HCT116 (cell line): Measurements from ENCODE around the gene KLF11. TPM values are rescaled to one million over a fixed set of nuclear protein-coding genes. Genes with fewer than 3 reads are reported as not detected.

Source experiments
- ATAC-seq: fragments of 200-7000 bp; cut with Tn5 transposase; 2 replicates; pipeline ENCODE4 v1.9.1; 2020; ENCODE audit warnings: mild to moderate bottlenecking, moderate library complexity
- BruUV-seq: library from RNA; stranded (reverse); fragments of 400-500 nt; replicated peaks from 2 replicates; lab custom pipeline; 2021; lab: Mats Ljungman, UMichigan
- CTCF ChIA-PET: fragments of 300-600 bp; sonication (Branson Sonifier 250); formaldehyde crosslinking; loops from one replicate; lab custom pipeline; 2021; ENCODE audit warnings: antibody characterized with exemption; lab: Charles Lee
- POLR2A ChIA-PET: fragments of 300-600, 350-600 bp; sonication (Branson Sonifier 250); formaldehyde crosslinking; loops from one replicate; lab custom pipeline; 2021; ENCODE audit warnings: antibody characterized with exemption; lab: Charles Lee
- RAD21 ChIA-PET, 2 experiments: fragments of 300-600 bp; sonication (Branson Sonifier 250); formaldehyde crosslinking; loops; one replicate each; lab custom pipeline; 2023; ENCODE audit warnings: low total read pairs in 2 of 2; ENCODE audit not compliant: uncharacterized antibody in 2 of 2, unreplicated experiment in 2 of 2, low non-redundant PET in 1 of 2; lab: Charles Lee
- DNase-seq: peaks from one replicate; pipeline ENCODE4 v3.0.0-alpha.2; 2010; ENCODE audit warnings: low read depth, low spot score
- H2AFZ ChIP-seq: fragments of 200-600 bp; shearing (Covaris generic), sonication (generic); 2 replicates; pipeline ENCODE4 v1.6.1; 2017; ENCODE audit warnings: low read depth, mixed run types, mixed read lengths, antibody characterized with exemption, low read length; ENCODE audit not compliant: poor library complexity, severe bottlenecking
- H3K27ac ChIP-seq: 2 replicates; pipeline ENCODE4 v1.5.1; 2012; ENCODE audit warnings: low read depth, low read length
- H3K27me3 ChIP-seq: fragments of 200-600 bp; sonication (generic); 2 replicates; pipeline ENCODE4 v1.6.1; 2016; ENCODE audit warnings: mixed run types, low read length, mixed read lengths; ENCODE audit not compliant: insufficient read depth
- H3K36me3 ChIP-seq, 2 experiments: fragments of 200-500 bp in 1 of 2; fragments of 200-600 bp in 1 of 2; sonication (Bioruptor generic) in 1 of 2; sonication (generic) in 1 of 2; 2 replicates each; pipeline versions ENCODE4 v1.5.1 to v1.6.1; 2014 to 2016; ENCODE audit warnings: low read length in 2 of 2, inconsistent platforms in 1 of 2, mixed read lengths in 1 of 2, mixed run types in 1 of 2; ENCODE audit not compliant: insufficient read depth in 2 of 2, control insufficient read depth in 1 of 2
- H3K4me1 ChIP-seq, 2 experiments: fragments of 200-600 bp in 1 of 2; sonication (generic) in 1 of 2; 2 replicates each; pipeline versions ENCODE4 v1.5.1 to v1.6.1; 2012 to 2017; ENCODE audit warnings: low read length in 2 of 2, inconsistent platforms in 1 of 2, mild to moderate bottlenecking in 1 of 2, mixed read lengths in 1 of 2, mixed run types in 1 of 2, moderate library complexity in 1 of 2; ENCODE audit not compliant: insufficient read depth in 2 of 2, control insufficient read depth in 1 of 2
- H3K4me2 ChIP-seq: fragments of 200-600 bp; sonication (generic); 2 replicates; pipeline ENCODE4 v1.6.1; 2017; ENCODE audit warnings: mixed run types, low read length, mixed read lengths
- H3K4me3 ChIP-seq, 2 experiments: fragments of 200-600 bp in 1 of 2; sonication (generic) in 1 of 2; replicated peaks in 1 of 2; 2 replicates each; pipeline ENCODE4 v1.5.1; 2011 to 2016; ENCODE audit warnings: low read length in 2 of 2, control low read depth in 1 of 2, low read depth in 1 of 2, mild to moderate bottlenecking in 1 of 2, mixed read lengths in 1 of 2, mixed run types in 1 of 2
- H3K79me2 ChIP-seq: fragments of 200-600 bp; sonication (generic); 2 replicates; pipeline ENCODE4 v1.6.1; 2017; ENCODE audit warnings: mild to moderate bottlenecking, mixed run types, low read length, moderate library complexity, mixed read lengths; ENCODE audit not compliant: insufficient read depth
- H3K9ac ChIP-seq: fragments of 200-600 bp; sonication (generic); 2 replicates; pipeline ENCODE4 v1.6.1; 2016; ENCODE audit warnings: low read length, mixed read lengths
- H3K9me2 ChIP-seq: fragments of 200-600 bp; sonication (generic), shearing (Covaris generic); 2 replicates; pipeline ENCODE4 v1.6.1; 2017; ENCODE audit warnings: mixed run types, mild to moderate bottlenecking, moderate library complexity; ENCODE audit not compliant: insufficient read depth
- H3K9me3 ChIP-seq, 2 experiments: fragments of 200-500 bp in 1 of 2; fragments of 200-600 bp in 1 of 2; sonication (Bioruptor generic) in 1 of 2; sonication (generic) in 1 of 2; 2 replicates each; pipeline ENCODE4 v1.6.1; 2014 to 2017; ENCODE audit warnings: low read length in 2 of 2, mixed read lengths in 2 of 2, inconsistent platforms in 1 of 2, low read depth in 1 of 2, mild to moderate bottlenecking in 1 of 2, mixed run types in 1 of 2, moderate library complexity in 1 of 2; ENCODE audit not compliant: control insufficient read depth in 1 of 2, insufficient read depth in 1 of 2
- H4K20me1 ChIP-seq: fragments of 200-600 bp; sonication (generic), shearing (Covaris generic); 2 replicates; pipeline ENCODE4 v1.6.1; 2017; ENCODE audit warnings: mixed run types, mild to moderate bottlenecking, moderate library complexity; ENCODE audit not compliant: insufficient read depth
- CBX3 ChIP-seq: IDR thresholded peaks from 2 replicates; pipeline ENCODE4 v1.6.1; 2012; ENCODE audit warnings: low read depth
- EZH2 ChIP-seq: fragments of 200-600 bp; sonication (generic); IDR thresholded peaks from 2 replicates; pipeline ENCODE4 v1.6.1; 2017; ENCODE audit warnings: antibody characterized with exemption, mixed run types
- FOSL1 ChIP-seq: IDR thresholded peaks from 2 replicates; pipeline ENCODE4 v1.6.1; 2012; ENCODE audit warnings: low read depth
- JUND ChIP-seq: IDR thresholded peaks from 2 replicates; pipeline ENCODE4 v1.6.1; 2012
- POLR2AphosphoS5 ChIP-seq: IDR thresholded peaks from 2 replicates; pipeline ENCODE4 v1.6.1; 2011; ENCODE audit warnings: mild to moderate bottlenecking, low read depth, low read length, moderate library complexity
- SIN3A ChIP-seq: IDR thresholded peaks from 2 replicates; pipeline ENCODE4 v1.6.1; 2012; ENCODE audit warnings: low read depth
- SP1 ChIP-seq: IDR thresholded peaks from 2 replicates; pipeline ENCODE4 v1.6.1; 2012; ENCODE audit warnings: low read depth
- SRF ChIP-seq: IDR thresholded peaks from 2 replicates; pipeline ENCODE4 v1.6.1; 2012; ENCODE audit warnings: low read depth
- intact Hi-C: fragments of 100-400 bp; cut with micrococcal nuclease; formaldehyde crosslinking; loops from 2 replicates; pipeline ENCODE4 v1.10.0; 2022
- total RNA-seq: library from RNA; stranded (reverse); gene quantifications from one replicate; pipeline ENCODE4 v1.2.1, GENCODE V29; 2021; ENCODE audit not compliant: unreplicated experiment
- TF ChIP-seq, protein P1 (sequence below), 3 experiments: fragments of 200-600 bp in 1 of 3; sonication (generic) in 1 of 3; IDR thresholded peaks in 2 of 3; conservative IDR thresholded peaks in 1 of 3; 2 replicates each; pipeline ENCODE4 v1.5.1; 2012 to 2017; ENCODE audit warnings: low read depth in 2 of 3, low read length in 2 of 3, antibody characterized with exemption in 1 of 3, borderline replicate concordance in 1 of 3, control low read depth in 1 of 3, mild to moderate bottlenecking in 1 of 3, mixed read lengths in 1 of 3, mixed run types in 1 of 3, moderate library complexity in 1 of 3; ENCODE audit not compliant: insufficient read depth in 1 of 3
- TF ChIP-seq, protein P2 (sequence below): IDR thresholded peaks from 2 replicates; pipeline ENCODE4 v1.6.1; 2011; ENCODE audit warnings: mild to moderate bottlenecking, low read length, moderate library complexity; ENCODE audit not compliant: insufficient replicate concordance; ENCODE audit errors: extremely low read depth
- TF ChIP-seq, protein P3 (sequence below): IDR thresholded peaks from 2 replicates; pipeline ENCODE4 v1.6.1; 2012; ENCODE audit warnings: low read depth
- TF ChIP-seq, protein P4 (sequence below): IDR thresholded peaks from 2 replicates; pipeline ENCODE4 v1.6.1; 2012

Gene KLF11
- total RNA-seq, 1 experiment from 2014 or later: 9.0 TPM

DNA sequence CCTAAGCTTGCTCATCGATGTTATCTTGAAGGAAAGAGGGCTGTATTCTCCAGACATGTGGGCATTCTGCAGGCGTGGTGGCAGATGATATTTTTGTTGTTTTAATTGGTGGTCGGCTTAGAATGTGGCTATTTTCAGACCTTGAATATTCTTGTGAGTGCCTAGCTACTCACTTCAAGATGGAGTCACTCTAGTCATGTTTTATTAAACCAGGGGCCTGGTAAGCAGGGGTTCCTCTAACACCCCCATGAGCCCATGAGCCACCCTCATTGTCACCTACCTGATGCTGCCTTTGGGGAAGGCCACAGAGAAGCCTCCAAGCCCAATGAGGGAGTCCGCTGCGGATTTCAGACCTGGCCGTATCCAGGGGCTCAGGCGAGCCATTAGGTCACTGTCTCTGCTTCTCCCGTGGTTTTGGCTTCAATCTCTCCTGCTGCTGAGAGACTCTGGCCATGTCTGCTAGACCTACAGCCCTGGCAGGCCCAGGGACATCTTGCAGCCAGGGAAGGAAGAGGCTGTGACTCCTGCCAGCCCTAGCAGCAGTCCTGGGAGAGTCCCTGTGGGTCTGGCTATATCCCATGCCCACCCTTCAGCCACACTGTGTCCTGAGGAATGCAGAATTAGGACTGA, 16.3 kb upstream of the KLF11 start (continued):
- no peak for TF ChIP-seq EZH2
- TF ChIP-seq SIN3A: no peak
- TF ChIP-seq, protein P1, sequence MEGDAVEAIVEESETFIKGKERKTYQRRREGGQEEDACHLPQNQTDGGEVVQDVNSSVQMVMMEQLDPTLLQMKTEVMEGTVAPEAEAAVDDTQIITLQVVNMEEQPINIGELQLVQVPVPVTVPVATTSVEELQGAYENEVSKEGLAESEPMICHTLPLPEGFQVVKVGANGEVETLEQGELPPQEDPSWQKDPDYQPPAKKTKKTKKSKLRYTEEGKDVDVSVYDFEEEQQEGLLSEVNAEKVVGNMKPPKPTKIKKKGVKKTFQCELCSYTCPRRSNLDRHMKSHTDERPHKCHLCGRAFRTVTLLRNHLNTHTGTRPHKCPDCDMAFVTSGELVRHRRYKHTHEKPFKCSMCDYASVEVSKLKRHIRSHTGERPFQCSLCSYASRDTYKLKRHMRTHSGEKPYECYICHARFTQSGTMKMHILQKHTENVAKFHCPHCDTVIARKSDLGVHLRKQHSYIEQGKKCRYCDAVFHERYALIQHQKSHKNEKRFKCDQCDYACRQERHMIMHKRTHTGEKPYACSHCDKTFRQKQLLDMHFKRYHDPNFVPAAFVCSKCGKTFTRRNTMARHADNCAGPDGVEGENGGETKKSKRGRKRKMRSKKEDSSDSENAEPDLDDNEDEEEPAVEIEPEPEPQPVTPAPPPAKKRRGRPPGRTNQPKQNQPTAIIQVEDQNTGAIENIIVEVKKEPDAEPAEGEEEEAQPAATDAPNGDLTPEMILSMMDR (IDR thresholded peaks at IDR 0.05 in 2 of 3, conservative IDR thresholded peaks at IDR 0.05 in 1 of 3; ENCODE audit: borderline replicate concordance in 1 of 3, insufficient read depth in 1 of 3, low read depth in 2 of 3, low read length in 2 of 3): no peak
- TF ChIP-seq, all 23 proteins: peak for 0

DNA sequence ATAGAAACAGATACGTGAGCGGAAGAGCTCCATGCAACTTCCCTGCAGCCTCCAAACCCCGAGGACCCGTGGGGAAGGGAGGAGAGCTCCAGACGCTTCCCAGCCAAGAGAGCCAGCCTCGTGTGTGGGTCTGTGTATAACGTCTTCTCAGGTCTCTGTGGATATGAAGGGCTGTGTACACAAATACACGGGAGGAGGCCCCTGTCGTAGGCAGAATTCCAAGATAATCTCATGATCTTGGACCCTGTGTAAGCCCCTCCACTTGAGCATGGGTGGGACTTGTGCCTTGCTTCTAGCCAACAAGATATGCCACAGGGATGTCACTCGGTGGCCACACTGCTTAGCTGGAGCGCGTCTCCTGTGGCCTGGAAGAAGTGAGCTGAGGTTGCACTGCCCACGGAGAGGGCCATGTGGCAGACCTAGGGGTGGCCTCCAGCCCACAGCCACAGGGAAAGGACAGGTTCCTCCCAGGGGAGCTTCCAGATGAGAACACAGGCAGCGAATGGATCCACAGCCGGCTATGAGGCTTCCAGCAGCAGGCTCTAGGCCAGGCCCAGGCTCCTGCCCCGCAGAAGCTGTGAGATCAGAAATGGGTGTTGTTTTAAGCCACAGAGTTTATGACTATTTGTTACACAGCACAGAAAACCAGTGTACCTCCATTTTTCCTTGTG, 15.6 kb upstream of the KLF11 start:
- Histone ChIP-seq H3K4me2 (no peak overlapping the region), H3K4me1 (no peaks in the 10 kb centered on the region), H3K9ac (no peak overlapping the region), H3K27ac (no peak overlapping the region), H3K4me3 (no peak overlapping the region), H2AFZ (no peak overlapping the region), H3K27me3 (no peaks in the 10 kb centered on the region), H3K9me2 (no peaks in the 10 kb centered on the region), H4K20me1 (no peaks in the 10 kb centered on the region), H3K79me2 (no peaks in the 10 kb centered on the region), H3K9me3 (no peaks in the 10 kb centered on the region), H3K36me3 (no peaks in the 10 kb centered on the region)
- POLR2A ChIA-PET: no interaction called here
- RAD21 ChIA-PET: no interaction called here
- CTCF ChIA-PET: interaction anchor here (0.7 kb wide), 1 partner anchor 258 kb away, joined by 3 read pairs; no protein-coding TSS in a partner anchor
- intact Hi-C loops: no loop called here
- BruUV-seq: no TSS peak
- no peak for DNase-seq
- ATAC-seq: no peak
- TF ChIP-seq POLR2AphosphoS5 (no peak), FOSL1 (no peak), EZH2 (no peak), SP1 (no peak), SRF (no peak), CBX3 (no peak), JUND (no peak)
- TF ChIP-seq, protein P2, sequence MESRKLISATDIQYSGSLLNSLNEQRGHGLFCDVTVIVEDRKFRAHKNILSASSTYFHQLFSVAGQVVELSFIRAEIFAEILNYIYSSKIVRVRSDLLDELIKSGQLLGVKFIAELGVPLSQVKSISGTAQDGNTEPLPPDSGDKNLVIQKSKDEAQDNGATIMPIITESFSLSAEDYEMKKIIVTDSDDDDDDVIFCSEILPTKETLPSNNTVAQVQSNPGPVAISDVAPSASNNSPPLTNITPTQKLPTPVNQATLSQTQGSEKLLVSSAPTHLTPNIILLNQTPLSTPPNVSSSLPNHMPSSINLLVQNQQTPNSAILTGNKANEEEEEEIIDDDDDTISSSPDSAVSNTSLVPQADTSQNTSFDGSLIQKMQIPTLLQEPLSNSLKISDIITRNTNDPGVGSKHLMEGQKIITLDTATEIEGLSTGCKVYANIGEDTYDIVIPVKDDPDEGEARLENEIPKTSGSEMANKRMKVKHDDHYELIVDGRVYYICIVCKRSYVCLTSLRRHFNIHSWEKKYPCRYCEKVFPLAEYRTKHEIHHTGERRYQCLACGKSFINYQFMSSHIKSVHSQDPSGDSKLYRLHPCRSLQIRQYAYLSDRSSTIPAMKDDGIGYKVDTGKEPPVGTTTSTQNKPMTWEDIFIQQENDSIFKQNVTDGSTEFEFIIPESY: no peak
- TF ChIP-seq, protein P1 (IDR thresholded peaks at IDR 0.05 in 2 of 3, conservative IDR thresholded peaks at IDR 0.05 in 1 of 3; ENCODE audit: borderline replicate concordance in 1 of 3, insufficient read depth in 1 of 3, low read depth in 2 of 3, low read length in 2 of 3): no peak
- TF ChIP-seq, protein P3, sequence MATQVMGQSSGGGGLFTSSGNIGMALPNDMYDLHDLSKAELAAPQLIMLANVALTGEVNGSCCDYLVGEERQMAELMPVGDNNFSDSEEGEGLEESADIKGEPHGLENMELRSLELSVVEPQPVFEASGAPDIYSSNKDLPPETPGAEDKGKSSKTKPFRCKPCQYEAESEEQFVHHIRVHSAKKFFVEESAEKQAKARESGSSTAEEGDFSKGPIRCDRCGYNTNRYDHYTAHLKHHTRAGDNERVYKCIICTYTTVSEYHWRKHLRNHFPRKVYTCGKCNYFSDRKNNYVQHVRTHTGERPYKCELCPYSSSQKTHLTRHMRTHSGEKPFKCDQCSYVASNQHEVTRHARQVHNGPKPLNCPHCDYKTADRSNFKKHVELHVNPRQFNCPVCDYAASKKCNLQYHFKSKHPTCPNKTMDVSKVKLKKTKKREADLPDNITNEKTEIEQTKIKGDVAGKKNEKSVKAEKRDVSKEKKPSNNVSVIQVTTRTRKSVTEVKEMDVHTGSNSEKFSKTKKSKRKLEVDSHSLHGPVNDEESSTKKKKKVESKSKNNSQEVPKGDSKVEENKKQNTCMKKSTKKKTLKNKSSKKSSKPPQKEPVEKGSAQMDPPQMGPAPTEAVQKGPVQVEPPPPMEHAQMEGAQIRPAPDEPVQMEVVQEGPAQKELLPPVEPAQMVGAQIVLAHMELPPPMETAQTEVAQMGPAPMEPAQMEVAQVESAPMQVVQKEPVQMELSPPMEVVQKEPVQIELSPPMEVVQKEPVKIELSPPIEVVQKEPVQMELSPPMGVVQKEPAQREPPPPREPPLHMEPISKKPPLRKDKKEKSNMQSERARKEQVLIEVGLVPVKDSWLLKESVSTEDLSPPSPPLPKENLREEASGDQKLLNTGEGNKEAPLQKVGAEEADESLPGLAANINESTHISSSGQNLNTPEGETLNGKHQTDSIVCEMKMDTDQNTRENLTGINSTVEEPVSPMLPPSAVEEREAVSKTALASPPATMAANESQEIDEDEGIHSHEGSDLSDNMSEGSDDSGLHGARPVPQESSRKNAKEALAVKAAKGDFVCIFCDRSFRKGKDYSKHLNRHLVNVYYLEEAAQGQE: no peak
- TF ChIP-seq, protein P4, sequence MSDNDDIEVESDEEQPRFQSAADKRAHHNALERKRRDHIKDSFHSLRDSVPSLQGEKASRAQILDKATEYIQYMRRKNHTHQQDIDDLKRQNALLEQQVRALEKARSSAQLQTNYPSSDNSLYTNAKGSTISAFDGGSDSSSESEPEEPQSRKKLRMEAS: no peak
